Vagina (tissue), 2 donors: ENCODE results near the gene HDHD5. TPM values are rescaled to one million over a fixed set of nuclear protein-coding genes. Genes with fewer than 3 reads are reported as not detected.

Experiments
- DNase-seq, 2 donors: peaks; one replicate each; pipeline ENCODE4 v3.0.0-alpha.2; 2017; ENCODE audit errors: extremely low spot score in 2 of 2
- H3K27ac ChIP-seq: fragments of 200-600 bp; sonication (generic); one replicate; pipeline ENCODE4 v1.5.1; 2019
- H3K27me3 ChIP-seq: fragments of 200-600 bp; sonication (generic); one replicate; pipeline ENCODE4 v1.5.1; 2019
- H3K36me3 ChIP-seq, 2 donors: fragments of 200-600 bp; sonication (generic); one replicate each; pipeline ENCODE4 v1.5.1; 2017 to 2019
- H3K4me1 ChIP-seq: fragments of 200-600 bp; sonication (generic); one replicate; pipeline ENCODE4 v1.5.1; 2019
- H3K4me3 ChIP-seq, 2 donors: fragments of 200-600 bp; sonication (generic); 1 replicate in 1 of 2; 2 replicates in 1 of 2; pipeline ENCODE4 v1.5.1; 2016 to 2019
- H3K9me3 ChIP-seq: fragments of 200-600 bp; sonication (generic); one replicate; pipeline ENCODE4 v1.5.1; 2019
- CTCF ChIP-seq, 3 experiments: fragments of 450-650 bp in 2 of 3; fragments of 200-600 bp in 1 of 3; sonication (generic) in 1 of 3; IDR thresholded peaks; one replicate each; pipeline ENCODE4 v1.5.1; 2017 to 2019; ENCODE audit warnings: antibody characterized with exemption in 3 of 3, mild to moderate bottlenecking in 2 of 3, moderate library complexity in 2 of 3
- POLR2A ChIP-seq, 2 donors: fragments of 450-650 bp; IDR thresholded peaks; one replicate each; pipeline ENCODE4 v1.6.1; 2017; ENCODE audit warnings: antibody characterized with exemption in 2 of 2, mild to moderate bottlenecking in 2 of 2, moderate library complexity in 2 of 2
- POLR2AphosphoS5 ChIP-seq, 2 donors: sonication (generic); formaldehyde crosslinking; IDR thresholded peaks; one replicate each; pipeline ENCODE4 v1.9.0; 2017; ENCODE audit warnings: antibody characterized with exemption in 2 of 2, mild to moderate bottlenecking in 2 of 2, low read depth in 1 of 2; ENCODE audit not compliant: insufficient read depth in 1 of 2
- intact Hi-C: fragments of 100-400 bp; cut with DNase I; formaldehyde crosslinking; loops from one replicate; pipeline ENCODE4 v1.15.1; 2023
- total RNA-seq: library from RNA; depleted of rRNA; stranded (reverse); fragments of >200 nt; gene quantifications from one replicate; pipeline ENCODE4 v1.2.3, GENCODE V29; 2016

HDHD5 gene
- total RNA-seq, 1 donor from 2014 or later = 30.0 TPM

GRCh38 chr22:17097062-17097461 lies 62.0 kb downstream of the HDHD5 start:
- intact Hi-C loops = no loop called here
- Histone ChIP-seq H3K27me3 (no peaks in the 10 kb centered on the region), H3K27ac (no peak overlapping the region), H3K9me3 (no peaks in the 10 kb centered on the region), H3K4me1 (no peaks in the 10 kb centered on the region), H3K4me3 (no peak overlapping the region), H3K36me3 (peaks cover 0 to 48% of the 10 kb centered on the region in 2 donors)
- TF ChIP-seq POLR2A (IDR thresholded peaks at IDR 0.05) = no peak
- no peak for DNase-seq

GRCh38 chr22:17096071-17096470 lies 63.0 kb downstream of the HDHD5 start:
- H3K9me3 ChIP-seq = no peaks in the 10 kb centered on the region
- no peaks in the 10 kb centered on the region for H3K4me1 ChIP-seq
- no peak overlapping the region for H3K4me3 ChIP-seq
- TF ChIP-seq CTCF (IDR thresholded peaks at IDR 0.05) (no peak), POLR2A (IDR thresholded peaks at IDR 0.05) (no peak), POLR2AphosphoS5 (IDR thresholded peaks at IDR 0.05; ENCODE audit: insufficient read depth in 1 of 2, low read depth in 1 of 2) (no peak)
- H3K27ac ChIP-seq = no peak overlapping the region
- no peak for DNase-seq
- peaks cover 0 to 39% of the 10 kb centered on the region in 2 donors for H3K36me3 ChIP-seq
- intact Hi-C loops = no loop called here
- no peaks in the 10 kb centered on the region for H3K27me3 ChIP-seq

DNA sequence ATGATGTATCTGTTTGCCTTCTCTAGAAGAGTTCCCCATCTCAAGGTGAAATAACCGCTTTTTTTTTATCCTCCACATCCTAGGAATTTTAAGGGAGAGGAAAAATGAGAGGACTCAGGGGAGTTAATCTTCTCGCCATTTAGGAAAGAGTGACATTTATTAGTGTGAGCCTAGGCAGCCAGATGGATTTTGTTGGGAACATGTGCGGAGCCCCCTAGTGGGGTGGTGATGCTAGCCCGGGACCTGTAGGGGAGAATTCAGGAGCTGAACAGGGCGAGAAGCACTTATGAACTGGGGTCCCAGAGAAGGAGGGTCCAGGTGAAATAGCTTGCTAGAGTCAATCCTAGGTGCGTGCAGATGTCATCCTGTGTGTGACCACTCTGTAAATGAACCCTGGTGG lies 63.5 kb downstream of the HDHD5 start:
- no peaks in the 10 kb centered on the region for H3K9me3 ChIP-seq
- H3K4me1 ChIP-seq = no peaks in the 10 kb centered on the region
- H3K36me3 ChIP-seq = peaks cover 0 to 34% of the 10 kb centered on the region in 2 donors
- intact Hi-C loops = no loop called here
- DNase-seq = no peak
- no peak for TF ChIP-seq POLR2A (IDR thresholded peaks at IDR 0.05)
- TF ChIP-seq CTCF (IDR thresholded peaks at IDR 0.05) = no peak
- no peak for TF ChIP-seq POLR2AphosphoS5 (IDR thresholded peaks at IDR 0.05; ENCODE audit: insufficient read depth in 1 of 2, low read depth in 1 of 2)
- no peak overlapping the region for H3K4me3 ChIP-seq
- H3K27me3 ChIP-seq = no peaks in the 10 kb centered on the region
- H3K27ac ChIP-seq = no peak overlapping the region

GRCh38 chr22:17093081-17093480 lies 66.0 kb downstream of the HDHD5 start:
- Histone ChIP-seq H3K4me3 (no peak overlapping the region), H3K27ac (no peak overlapping the region), H3K36me3 (peaks cover 0 to 10% of the 10 kb centered on the region in 2 donors), H3K27me3 (no peaks in the 10 kb centered on the region), H3K4me1 (no peaks in the 10 kb centered on the region), H3K9me3 (no peaks in the 10 kb centered on the region)
- intact Hi-C loops = no loop called here
- TF ChIP-seq POLR2AphosphoS5 (IDR thresholded peaks at IDR 0.05; ENCODE audit: insufficient read depth in 1 of 2, low read depth in 1 of 2) (no peak), POLR2A (IDR thresholded peaks at IDR 0.05) (no peak), CTCF (IDR thresholded peaks at IDR 0.05) (no peak)
- DNase-seq = no peak

GRCh38 chr22:17091851-17092250 lies 67.2 kb downstream of the HDHD5 start:
- no peak for TF ChIP-seq POLR2AphosphoS5 (IDR thresholded peaks at IDR 0.05; ENCODE audit: insufficient read depth in 1 of 2, low read depth in 1 of 2)
- TF ChIP-seq CTCF (IDR thresholded peaks at IDR 0.05) = no peak
- no peak for TF ChIP-seq POLR2A (IDR thresholded peaks at IDR 0.05)
- Histone ChIP-seq H3K9me3 (no peaks in the 10 kb centered on the region), H3K4me3 (no peak overlapping the region), H3K4me1 (peaks cover 7% of the 10 kb centered on the region), H3K36me3 (no peaks in the 10 kb centered on the region), H3K27ac (no peak overlapping the region), H3K27me3 (no peaks in the 10 kb centered on the region)
- DNase-seq = no peak
- intact Hi-C loops = no loop called here

DNA sequence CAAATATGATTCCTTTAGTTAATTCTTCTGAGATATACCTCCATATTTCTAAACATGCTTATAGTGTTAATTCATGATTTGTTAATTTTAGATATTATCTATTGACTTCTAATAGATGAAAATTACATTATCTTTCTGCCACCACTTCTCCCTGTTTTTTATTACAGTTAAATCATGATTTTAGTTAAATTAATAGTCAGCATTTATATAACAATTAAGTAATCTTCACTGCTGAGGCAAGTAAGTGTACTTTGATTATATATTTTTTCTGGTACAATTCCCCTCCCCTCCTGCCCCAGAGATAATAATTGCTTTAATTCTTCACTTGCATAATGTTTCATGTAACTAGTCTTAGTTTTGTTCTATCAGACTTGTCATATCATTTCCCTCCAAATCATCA lies 68.5 kb downstream of the HDHD5 start:
- no peak overlapping the region for H3K4me3 ChIP-seq

More for the DNA sequence above, 68.5 kb downstream of the HDHD5 start:
- Histone ChIP-seq H3K27ac (no peak overlapping the region), H3K4me1 (peaks cover 20% of the 10 kb centered on the region), H3K27me3 (no peaks in the 10 kb centered on the region), H3K36me3 (no peaks in the 10 kb centered on the region), H3K9me3 (no peaks in the 10 kb centered on the region)
- DNase-seq = no peak
- intact Hi-C loops = no loop called here
- TF ChIP-seq POLR2A (IDR thresholded peaks at IDR 0.05) (no peak), CTCF (IDR thresholded peaks at IDR 0.05) (no peak), POLR2AphosphoS5 (IDR thresholded peaks at IDR 0.05; ENCODE audit: insufficient read depth in 1 of 2, low read depth in 1 of 2) (no peak)
